ENCODE results near the gene CAST.

Gene CAST

GRCh38 chr5:96718635-96719077 is 56.5 kb downstream of the CAST start:
- Mint-ChIP-seq H3K36me3 (peaks cover 13% of the 10 kb centered on the region), H3K4me1 (peaks cover 36% of the 10 kb centered on the region), H3K4me3 (no peak overlapping the region), H3K27ac (peak overlapping the region; percentile 48), H3K9me3 (no peaks in the 10 kb centered on the region), H3K27me3 (no peaks in the 10 kb centered on the region)
- DNase-seq (ENCODE audit: low spot score in 2 of 2) (no peak), ATAC-seq (ENCODE audit: low read depth) (no peak)

DNA sequence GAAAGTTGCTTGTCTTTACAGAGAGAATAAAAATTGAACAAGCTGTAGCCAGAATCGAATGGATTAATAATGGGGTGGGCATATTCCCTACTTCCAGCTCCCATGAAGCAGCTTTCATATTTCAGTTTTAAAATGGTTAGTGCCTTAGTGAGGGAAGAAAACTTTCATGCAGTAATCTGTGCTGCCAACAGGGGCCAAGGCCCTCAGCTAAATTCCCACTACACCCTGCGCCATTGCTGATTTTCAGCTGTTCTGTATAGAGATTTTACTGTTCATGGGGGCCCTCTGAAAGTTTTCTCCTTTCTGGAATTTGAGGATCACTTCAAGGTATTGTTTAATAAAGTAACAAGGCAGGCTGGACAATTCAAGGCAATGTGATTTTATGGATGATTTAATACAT is 58.2 kb downstream of the CAST start:
- H3K36me3 Mint-ChIP-seq: peaks cover 15% of the 10 kb centered on the region
- no peaks in the 10 kb centered on the region for H3K9me3 Mint-ChIP-seq
- H3K4me1 Mint-ChIP-seq: peaks cover 29% of the 10 kb centered on the region
- H3K4me3 Mint-ChIP-seq: no peak overlapping the region
- DNase-seq (ENCODE audit: low spot score in 2 of 2) (no peak), ATAC-seq (ENCODE audit: low read depth) (no peak)
- H3K27me3 Mint-ChIP-seq: no peaks in the 10 kb centered on the region
- H3K27ac Mint-ChIP-seq: no peak overlapping the region

DNA sequence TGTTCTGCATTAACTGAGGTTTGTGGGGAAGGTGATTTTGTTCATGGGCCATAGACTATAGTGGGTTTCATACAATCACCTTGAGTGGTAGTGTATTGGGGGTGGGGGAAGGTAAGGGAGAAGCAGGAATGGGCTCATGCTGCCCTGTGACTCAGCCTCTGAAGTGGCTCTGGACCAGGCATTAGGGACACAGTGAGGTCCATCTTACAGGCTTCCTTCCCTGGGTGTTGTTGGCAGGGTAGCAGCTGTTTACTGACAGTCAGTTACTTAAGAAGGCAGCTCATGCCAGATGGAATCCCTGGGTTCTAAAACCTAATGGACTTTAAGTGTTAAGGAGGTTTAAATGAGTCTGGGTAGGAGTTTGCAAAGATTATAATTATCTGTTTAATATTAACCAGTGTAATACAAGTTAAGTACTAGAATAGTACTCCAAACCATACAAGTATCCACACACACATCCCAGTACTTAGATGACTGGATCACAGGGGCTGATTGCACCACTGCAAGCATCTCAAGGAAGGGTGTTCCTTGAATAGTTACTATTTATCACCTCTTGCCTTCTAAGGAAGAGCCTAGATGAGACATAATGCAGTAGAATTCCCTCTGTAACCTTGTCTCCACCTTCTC is 59.3 kb downstream of the CAST start:
- peak overlapping the region; percentile 47 for H3K27ac Mint-ChIP-seq
- ATAC-seq (ENCODE audit: low read depth) (no peak), DNase-seq (ENCODE audit: low spot score in 2 of 2) (no peak)
- H3K4me3 Mint-ChIP-seq: no peak overlapping the region
- no peaks in the 10 kb centered on the region for H3K27me3 Mint-ChIP-seq
- H3K9me3 Mint-ChIP-seq: no peaks in the 10 kb centered on the region
- H3K36me3 Mint-ChIP-seq: peaks cover 14% of the 10 kb centered on the region
- peaks cover 26% of the 10 kb centered on the region for H3K4me1 Mint-ChIP-seq

DNA sequence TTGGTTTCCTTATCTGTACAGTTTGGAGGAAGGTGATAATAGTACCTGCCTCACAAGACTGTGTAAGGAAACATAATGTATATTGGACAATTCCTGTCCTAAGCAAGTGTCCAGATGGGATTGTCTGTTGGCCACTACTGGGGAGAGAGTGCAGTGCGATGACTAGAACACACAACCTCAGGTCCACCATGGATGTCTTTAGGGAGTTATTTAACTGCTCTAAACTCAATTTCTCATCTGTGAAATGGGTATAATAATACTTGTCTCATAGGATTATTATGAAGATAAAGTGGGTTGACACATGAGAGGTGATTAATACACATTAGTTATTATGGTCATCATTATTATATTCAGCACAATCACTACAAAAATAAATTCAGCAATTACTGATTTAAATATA is 63.1 kb downstream of the CAST start:
- ATAC-seq (ENCODE audit: low read depth) (no peak), DNase-seq (ENCODE audit: low spot score in 2 of 2) (no peak)
- no peaks in the 10 kb centered on the region for H3K9me3 Mint-ChIP-seq
- H3K27me3 Mint-ChIP-seq: no peaks in the 10 kb centered on the region
- peaks cover 18% of the 10 kb centered on the region for H3K36me3 Mint-ChIP-seq
- H3K4me1 Mint-ChIP-seq: peaks cover 9% of the 10 kb centered on the region
- H3K4me3 Mint-ChIP-seq: no peak overlapping the region
- H3K27ac Mint-ChIP-seq: peak overlapping the region; percentile 58

DNA sequence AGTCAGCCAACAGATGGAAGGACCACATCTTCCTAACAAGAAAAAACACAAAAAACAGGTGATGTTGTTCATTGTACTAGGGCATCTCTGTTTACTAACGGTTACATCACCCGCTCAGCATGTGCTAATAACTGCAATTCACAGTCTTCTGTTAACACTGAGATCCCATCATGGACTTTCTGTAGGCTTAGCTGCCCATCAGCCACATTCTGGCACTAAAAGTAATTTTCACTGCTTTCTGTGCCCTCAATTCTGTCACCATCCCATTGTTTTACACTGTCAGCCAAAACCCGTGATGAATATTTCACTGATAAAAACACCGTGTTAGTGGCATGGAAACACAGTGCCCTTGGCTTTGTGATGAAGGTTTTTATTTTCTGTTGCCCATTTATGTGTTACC is 64.6 kb downstream of the CAST start:
- Mint-ChIP-seq H3K4me3 (no peak overlapping the region), H3K4me1 (peaks cover 5% of the 10 kb centered on the region), H3K36me3 (peaks cover 29% of the 10 kb centered on the region), H3K27ac (no peak overlapping the region), H3K9me3 (peaks cover 2% of the 10 kb centered on the region), H3K27me3 (no peaks in the 10 kb centered on the region)
- DNase-seq (ENCODE audit: low spot score in 2 of 2): no peak
- no peak for ATAC-seq (ENCODE audit: low read depth)

DNA sequence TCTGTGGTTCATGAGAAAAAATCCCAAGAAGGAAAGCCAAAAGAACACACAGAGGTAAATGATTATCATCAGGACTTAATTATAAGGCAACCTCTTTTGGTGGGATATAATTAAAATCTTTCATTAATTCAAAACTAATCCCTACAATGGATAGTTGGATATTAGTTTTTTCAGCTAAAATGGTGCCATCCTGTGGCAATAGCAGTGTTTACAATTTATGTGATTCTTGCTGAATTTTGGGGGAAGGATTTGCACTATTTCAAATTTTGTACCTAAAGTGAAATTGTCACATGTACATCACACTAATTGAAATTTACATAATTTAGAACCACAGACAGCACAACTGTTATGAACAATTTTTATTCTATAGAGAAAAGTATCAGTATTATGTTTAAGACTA is 67.0 kb downstream of the CAST start:
- Mint-ChIP-seq H3K27ac (no peak overlapping the region), H3K9me3 (peaks cover 2% of the 10 kb centered on the region), H3K36me3 (peaks cover 29% of the 10 kb centered on the region), H3K27me3 (no peaks in the 10 kb centered on the region), H3K4me1 (peaks cover 5% of the 10 kb centered on the region), H3K4me3 (no peak overlapping the region)
- DNase-seq (ENCODE audit: low spot score in 2 of 2) (no peak), ATAC-seq (ENCODE audit: low read depth) (no peak)

DNA sequence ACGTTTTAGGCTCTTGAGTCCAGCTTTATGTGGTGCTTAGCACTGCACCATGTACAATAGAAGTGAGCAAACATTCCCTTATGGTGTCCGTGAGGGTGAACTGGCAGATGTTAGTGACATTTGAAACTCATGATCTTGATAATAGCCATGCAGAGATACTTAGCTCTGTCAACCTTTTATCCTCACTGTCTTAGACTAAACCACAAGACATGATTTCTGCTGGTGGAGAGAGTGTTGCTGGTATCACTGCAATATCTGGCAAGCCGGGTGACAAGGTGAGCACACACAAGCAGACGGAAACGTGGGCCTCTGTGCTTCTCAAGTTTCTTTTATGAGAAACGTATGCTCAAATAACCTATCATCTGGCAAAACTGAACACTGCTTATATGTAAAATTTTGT is 68.4 kb downstream of the CAST start:
- no peak overlapping the region for H3K27ac Mint-ChIP-seq
- H3K27me3 Mint-ChIP-seq: no peaks in the 10 kb centered on the region
- no peak overlapping the region for H3K4me3 Mint-ChIP-seq
- DNase-seq (ENCODE audit: low spot score in 2 of 2) (no peak), ATAC-seq (ENCODE audit: low read depth) (no peak)
- peaks cover 2% of the 10 kb centered on the region for H3K9me3 Mint-ChIP-seq
- peaks cover 15% of the 10 kb centered on the region for H3K4me1 Mint-ChIP-seq
- H3K36me3 Mint-ChIP-seq: peaks cover 35% of the 10 kb centered on the region

DNA sequence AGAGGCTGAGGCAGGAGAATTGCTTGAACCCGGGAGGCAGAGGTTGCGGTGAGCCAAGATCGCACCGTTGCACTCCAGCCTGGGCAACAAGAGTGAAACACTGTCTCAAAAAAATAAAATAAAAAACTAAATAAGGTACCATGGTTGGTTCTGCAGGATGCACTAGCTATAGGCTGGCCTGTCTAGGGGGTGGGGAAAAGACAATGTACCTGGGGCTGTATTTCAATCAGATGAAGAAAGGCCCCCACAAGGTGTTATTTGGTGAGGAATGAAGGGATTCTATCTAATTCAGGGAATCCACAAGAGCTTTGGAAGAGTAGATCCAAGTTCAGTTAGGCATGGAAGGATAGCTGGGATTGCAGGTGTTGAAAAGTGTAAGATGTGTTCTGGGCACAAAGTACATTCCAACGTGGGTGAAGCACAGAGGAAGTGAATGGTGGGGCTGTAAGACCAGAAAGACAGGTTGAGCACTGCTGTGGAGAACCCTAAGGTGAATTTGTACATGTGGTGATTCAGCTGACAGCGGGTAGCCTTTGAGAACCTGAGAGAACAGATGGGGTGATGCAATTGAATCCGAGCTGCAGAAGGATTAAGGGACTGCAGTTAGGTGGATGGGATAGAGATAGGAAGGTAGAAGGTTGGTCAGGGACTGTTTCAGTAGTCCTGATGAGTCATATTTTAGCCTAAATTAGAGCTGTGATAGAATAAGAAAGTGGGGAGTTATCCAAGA is 71.8 kb downstream of the CAST start:
- peak overlapping the region; percentile 71 for H3K27ac Mint-ChIP-seq
- H3K27me3 Mint-ChIP-seq: no peaks in the 10 kb centered on the region
- DNase-seq (ENCODE audit: low spot score in 2 of 2) (no peak), ATAC-seq (ENCODE audit: low read depth) (no peak)
- peaks cover 2% of the 10 kb centered on the region for H3K9me3 Mint-ChIP-seq
- H3K4me1 Mint-ChIP-seq: peaks cover 17% of the 10 kb centered on the region
- H3K4me3 Mint-ChIP-seq: no peak overlapping the region
- H3K36me3 Mint-ChIP-seq: peaks cover 38% of the 10 kb centered on the region

DNA sequence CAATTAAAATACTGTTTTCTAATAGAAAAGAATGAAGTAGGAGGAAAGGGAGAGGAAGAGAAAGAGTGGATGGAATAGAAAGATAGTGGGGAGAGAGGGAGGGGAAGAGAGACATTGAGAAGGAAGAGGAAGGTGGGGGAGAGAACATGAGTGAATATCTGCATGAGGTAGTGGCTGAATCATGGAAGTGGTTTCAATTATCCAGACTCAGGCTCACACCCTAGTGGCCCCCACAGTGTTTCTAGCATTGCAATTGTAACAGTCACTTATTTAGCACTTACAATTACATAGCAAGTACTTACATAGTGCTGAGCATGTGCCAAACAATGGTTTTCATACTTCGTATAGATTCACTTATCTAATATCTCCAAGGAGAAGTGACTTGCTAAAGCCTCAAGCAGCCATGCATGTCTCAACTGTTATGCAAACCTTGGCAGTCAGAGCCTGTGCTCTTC is 72.7 kb downstream of the CAST start:
- Mint-ChIP-seq H3K4me1 (peaks cover 17% of the 10 kb centered on the region), H3K27ac (peak overlapping the region; percentile 71), H3K9me3 (peaks cover 2% of the 10 kb centered on the region), H3K4me3 (no peak overlapping the region), H3K27me3 (no peaks in the 10 kb centered on the region), H3K36me3 (peaks cover 31% of the 10 kb centered on the region)
- no peak for DNase-seq (ENCODE audit: low spot score in 2 of 2)
- ATAC-seq (ENCODE audit: low read depth): no peak

GRCh38 chr5:96736937-96737336 is 74.8 kb downstream of the CAST start:
- ATAC-seq (ENCODE audit: low read depth) (no peak), DNase-seq (ENCODE audit: low spot score in 2 of 2) (no peak)
- peaks cover 17% of the 10 kb centered on the region for H3K4me1 Mint-ChIP-seq
- peaks cover 27% of the 10 kb centered on the region for H3K36me3 Mint-ChIP-seq
- no peaks in the 10 kb centered on the region for H3K27me3 Mint-ChIP-seq
- no peak overlapping the region for H3K4me3 Mint-ChIP-seq
- H3K9me3 Mint-ChIP-seq: no peaks in the 10 kb centered on the region
- peak overlapping the region; percentile 76 for H3K27ac Mint-ChIP-seq

DNA sequence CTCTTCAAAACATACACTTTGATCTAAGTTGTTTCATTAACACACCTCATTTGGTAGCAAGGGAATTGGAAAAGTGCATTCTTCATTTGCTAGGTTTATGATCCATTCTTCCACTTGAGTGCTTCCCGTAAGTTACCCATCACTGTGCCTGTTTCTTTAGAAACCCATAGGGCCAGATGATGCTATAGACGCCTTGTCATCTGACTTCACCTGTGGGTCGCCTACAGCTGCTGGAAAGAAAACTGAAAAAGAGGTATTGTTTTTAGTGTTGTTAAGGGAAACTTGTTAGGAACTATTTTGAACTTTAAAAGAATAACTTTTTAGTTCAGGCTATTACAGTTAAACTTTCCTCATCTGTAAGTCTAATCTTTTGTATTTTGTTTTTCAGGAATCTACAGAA is 78.9 kb downstream of the CAST start:
- no peak overlapping the region for H3K4me3 Mint-ChIP-seq
- no peak overlapping the region for H3K27ac Mint-ChIP-seq
- no peaks in the 10 kb centered on the region for H3K27me3 Mint-ChIP-seq
- ATAC-seq (ENCODE audit: low read depth): no peak
- peaks cover 2% of the 10 kb centered on the region for H3K4me1 Mint-ChIP-seq
- DNase-seq (ENCODE audit: low spot score in 2 of 2): no peak
- H3K36me3 Mint-ChIP-seq: peaks cover 34% of the 10 kb centered on the region
- no peaks in the 10 kb centered on the region for H3K9me3 Mint-ChIP-seq

DNA sequence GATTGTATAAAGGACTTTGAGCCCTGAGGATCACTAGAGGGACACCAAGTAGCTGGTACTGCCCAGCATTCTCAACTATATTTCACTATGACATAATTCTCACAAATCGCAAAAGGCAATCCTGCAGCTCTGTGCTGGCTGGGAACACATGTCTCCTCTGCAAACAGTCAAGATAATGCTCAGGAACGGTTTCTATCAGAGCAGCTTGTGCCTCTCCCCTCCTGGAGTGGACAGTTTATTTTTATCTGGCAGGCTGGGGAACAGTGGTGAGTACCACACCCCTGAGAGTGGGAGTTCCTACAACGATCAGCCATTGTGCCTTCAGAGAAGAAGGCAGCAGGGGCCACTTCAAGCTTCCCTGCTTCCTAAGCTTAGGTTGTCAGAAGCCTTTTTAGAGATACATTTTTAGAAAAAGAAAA is 79.7 kb downstream of the CAST start:
- ATAC-seq (ENCODE audit: low read depth): no peak
- Mint-ChIP-seq H3K36me3 (peaks cover 33% of the 10 kb centered on the region), H3K9me3 (no peaks in the 10 kb centered on the region), H3K4me1 (no peaks in the 10 kb centered on the region), H3K4me3 (no peak overlapping the region), H3K27ac (no peak overlapping the region), H3K27me3 (no peaks in the 10 kb centered on the region)
- no peak for DNase-seq (ENCODE audit: low spot score in 2 of 2)

- no peak overlapping the region for H3K4me3 Mint-ChIP-seq
- H3K36me3 Mint-ChIP-seq: peaks cover 31% of the 10 kb centered on the region
- DNase-seq (ENCODE audit: low spot score in 2 of 2): no peak
- ATAC-seq (ENCODE audit: low read depth): no peak
- H3K4me1 Mint-ChIP-seq: no peaks in the 10 kb centered on the region
- H3K9me3 Mint-ChIP-seq: no peaks in the 10 kb centered on the region
- no peaks in the 10 kb centered on the region for H3K27me3 Mint-ChIP-seq
- H3K27ac Mint-ChIP-seq: no peak overlapping the region
These were observed 80.4 kb downstream of the CAST start for GRCh38 chr5:96742538-96742937.

DNA sequence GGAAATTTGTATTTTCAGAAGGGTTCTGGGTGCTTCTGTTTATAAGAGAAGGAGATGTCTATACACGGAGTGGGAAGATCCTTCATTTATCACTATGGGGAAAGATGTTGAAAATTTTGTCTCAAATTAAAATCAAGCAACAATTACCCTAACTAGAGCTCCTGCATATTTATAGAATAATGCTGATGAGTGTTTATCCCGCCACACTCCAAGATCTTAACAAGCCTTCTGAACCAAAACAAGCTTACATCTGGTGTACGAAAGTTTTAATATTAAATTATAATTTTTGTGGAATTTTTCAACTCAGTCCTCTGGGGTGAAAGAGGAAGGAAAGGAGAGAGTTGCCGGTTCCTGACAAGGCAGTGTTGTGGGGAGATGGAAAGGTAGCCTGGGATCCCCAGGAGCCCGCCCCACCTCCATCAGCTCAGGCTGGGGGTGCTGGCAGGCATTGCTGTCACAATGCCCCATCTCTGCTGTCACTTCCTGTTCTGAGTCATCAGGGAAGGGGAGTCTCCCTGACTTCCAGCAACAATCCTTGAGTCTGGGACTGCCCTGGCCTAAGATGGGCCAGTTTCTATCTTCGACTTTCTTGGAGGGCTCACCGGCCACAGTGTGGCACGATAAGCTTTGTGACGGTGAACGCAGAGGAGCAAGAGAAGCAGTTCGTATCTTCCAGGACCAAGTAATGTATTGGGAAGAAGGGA is 81.0 kb downstream of the CAST start:
- no peak overlapping the region for H3K4me3 Mint-ChIP-seq
- no peaks in the 10 kb centered on the region for H3K4me1 Mint-ChIP-seq
- H3K9me3 Mint-ChIP-seq: no peaks in the 10 kb centered on the region
- peak overlapping the region; percentile 54 for H3K27ac Mint-ChIP-seq
- DNase-seq (ENCODE audit: low spot score in 2 of 2) (no peak), ATAC-seq (ENCODE audit: low read depth) (no peak)
- no peaks in the 10 kb centered on the region for H3K27me3 Mint-ChIP-seq
- H3K36me3 Mint-ChIP-seq: peaks cover 29% of the 10 kb centered on the region

Data from memory B cell (primary cell).